ENCODE data around the gene TLCD2. TPM values are rescaled to one million over a fixed set of nuclear protein-coding genes. Genes with fewer than 3 reads are reported as not detected.

TLCD2 gene
- total RNA-seq, 1 experiment from 2014 or later = 2.1 TPM

DNA sequence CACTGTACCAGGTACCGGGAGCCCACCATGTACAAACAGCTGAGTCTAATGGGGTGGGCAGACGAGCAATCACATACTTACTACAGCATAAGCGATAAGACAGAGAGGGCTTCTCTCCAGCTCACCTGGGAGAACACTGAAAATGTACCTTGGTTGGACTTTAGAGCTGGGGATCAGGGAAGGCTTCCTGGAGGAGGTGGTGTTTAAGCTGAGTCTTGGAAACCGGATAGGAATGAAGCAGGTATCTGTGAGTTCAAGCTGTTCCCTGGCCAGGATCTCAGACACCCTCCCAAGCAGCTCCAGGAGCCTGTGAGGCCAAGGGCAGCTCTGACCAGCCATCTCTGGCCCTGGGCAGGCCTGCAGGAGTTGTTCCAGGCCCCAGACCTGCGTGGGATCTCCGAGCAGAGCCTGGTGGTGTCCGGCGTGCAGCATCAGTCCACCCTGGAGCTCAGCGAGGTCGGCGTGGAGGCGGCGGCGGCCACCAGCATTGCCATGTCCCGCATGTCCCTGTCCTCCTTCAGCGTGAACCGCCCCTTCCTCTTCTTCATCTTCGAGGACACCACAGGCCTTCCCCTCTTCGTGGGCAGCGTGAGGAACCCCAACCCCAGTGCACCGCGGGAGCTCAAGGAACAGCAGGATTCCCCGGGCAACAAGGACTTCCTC is 43.7 kb upstream of the TLCD2 start:
- ChIA-PET CTCF (interaction anchor here (0.6 kb wide), 1 partner anchor 27 kb away, joined by 3 read pairs; no protein-coding TSS in a partner anchor), POLR2A (ENCODE audit: low non-redundant PET) (no interaction called here)
- intact Hi-C loops (cut with micrococcal nuclease; ENCODE audit: unreplicated experiment) = no loop called here

DNA sequence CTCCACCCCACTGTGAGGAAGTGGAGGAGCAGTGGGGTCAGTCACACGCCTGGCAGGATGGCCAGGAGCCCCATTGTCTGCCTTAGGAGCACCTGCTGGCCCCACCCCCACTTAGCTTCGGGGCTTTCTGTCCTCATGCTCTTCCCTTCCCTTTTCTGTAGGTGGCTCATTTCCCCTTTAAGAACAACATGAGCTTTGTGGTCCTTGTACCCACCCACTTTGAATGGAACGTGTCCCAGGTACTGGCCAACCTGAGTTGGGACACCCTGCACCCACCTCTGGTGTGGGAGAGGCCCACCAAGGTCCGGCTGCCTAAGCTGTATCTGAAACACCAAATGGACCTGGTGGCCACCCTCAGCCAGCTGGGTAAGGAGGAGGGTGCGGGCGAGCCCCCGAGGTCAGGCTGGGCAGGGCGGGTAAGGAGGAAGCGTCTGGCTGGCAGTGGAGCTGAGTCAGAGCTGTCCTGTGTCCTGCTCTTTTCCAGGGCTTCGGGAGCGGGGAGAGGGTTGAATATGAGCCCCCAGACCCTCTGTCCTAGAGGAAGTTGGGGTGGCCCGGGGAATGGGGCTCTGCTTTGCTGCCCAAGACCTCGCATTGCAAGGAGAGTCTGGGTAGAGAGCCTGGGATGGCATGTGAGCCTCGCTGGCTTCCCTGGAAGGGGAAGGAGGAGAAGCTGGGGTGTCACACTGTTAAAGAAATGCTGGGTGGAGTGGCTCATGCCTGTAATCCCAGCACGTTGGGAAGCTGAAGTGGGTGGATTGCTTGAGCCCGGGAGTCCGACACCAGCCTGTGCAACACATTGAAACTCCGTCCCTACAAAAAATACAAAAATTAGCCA is 42.5 kb upstream of the TLCD2 start:
- BruUV-seq (replicated peaks) = no TSS peak
- Histone ChIP-seq H3K27ac (ENCODE audit: low read depth, low read length, poor library complexity, severe bottlenecking) (no peak overlapping the region), H3K36me3 (ENCODE audit: insufficient read depth, low read length, poor library complexity, severe bottlenecking) (no peaks in the 10 kb centered on the region), H3K4me1 (ENCODE audit: insufficient read depth, low read length, poor library complexity, severe bottlenecking) (no peaks in the 10 kb centered on the region), H3K4me3 (ENCODE audit: low read depth, low read length, poor library complexity, severe bottlenecking) (no peak overlapping the region), H3K27me3 (replicated peaks; ENCODE audit: insufficient read depth, low read depth, low read length, poor library complexity) (no peaks in the 10 kb centered on the region), H3K9me3 (ENCODE audit: low read depth, low read length, poor library complexity, severe bottlenecking) (no peaks in the 10 kb centered on the region)
- ChIA-PET CTCF (no interaction called here), POLR2A (ENCODE audit: low non-redundant PET) (no interaction called here)
- DNase-seq (ENCODE audit: low spot score) = no peak
- TF ChIP-seq EZH2 (IDR thresholded peaks at IDR 0.05; ENCODE audit: borderline replicate concordance, low read depth, low read length, poor library complexity, severe bottlenecking) = no peak
- TF ChIP-seq CTCF (conservative IDR thresholded peaks at IDR 0.05; ENCODE audit: low read depth, low read length) = no peak
- intact Hi-C loops (cut with micrococcal nuclease; ENCODE audit: unreplicated experiment) = no loop called here

More for the DNA sequence above, 43.7 kb upstream of the TLCD2 start:
- Histone ChIP-seq H3K4me1 (ENCODE audit: insufficient read depth, low read length, poor library complexity, severe bottlenecking) (no peaks in the 10 kb centered on the region), H3K9me3 (ENCODE audit: low read depth, low read length, poor library complexity, severe bottlenecking) (no peaks in the 10 kb centered on the region), H3K27me3 (replicated peaks; ENCODE audit: insufficient read depth, low read depth, low read length, poor library complexity) (no peaks in the 10 kb centered on the region), H3K4me3 (ENCODE audit: low read depth, low read length, poor library complexity, severe bottlenecking) (no peak overlapping the region), H3K27ac (ENCODE audit: low read depth, low read length, poor library complexity, severe bottlenecking) (no peak overlapping the region), H3K36me3 (ENCODE audit: insufficient read depth, low read length, poor library complexity, severe bottlenecking) (no peaks in the 10 kb centered on the region)
- BruUV-seq (replicated peaks) = no TSS peak
- DNase-seq (ENCODE audit: low spot score) = no peak
- no peak for TF ChIP-seq CTCF (conservative IDR thresholded peaks at IDR 0.05; ENCODE audit: low read depth, low read length)
- no peak for TF ChIP-seq EZH2 (IDR thresholded peaks at IDR 0.05; ENCODE audit: borderline replicate concordance, low read depth, low read length, poor library complexity, severe bottlenecking)

DNA sequence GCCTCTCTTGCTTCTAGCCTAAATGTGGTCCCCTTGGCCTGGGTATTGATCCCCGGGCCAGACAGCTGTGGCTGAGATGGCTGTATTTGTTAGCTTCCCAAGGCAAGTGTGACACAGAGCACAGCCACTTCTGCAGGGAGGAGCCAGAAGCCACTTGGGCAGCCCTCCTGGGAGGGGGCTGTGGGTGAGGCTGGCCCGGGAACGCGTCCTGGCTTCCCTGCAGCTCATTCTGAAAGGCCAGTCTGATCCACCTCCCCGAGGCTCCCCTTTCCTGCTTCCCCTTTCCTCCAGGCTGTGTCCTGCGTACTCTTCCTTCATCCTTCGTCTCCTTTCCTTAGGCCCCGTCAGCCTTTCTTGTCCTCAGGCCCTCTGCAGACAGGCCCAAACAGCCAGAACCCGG is 40.5 kb upstream of the TLCD2 start:
- intact Hi-C loops (cut with micrococcal nuclease; ENCODE audit: unreplicated experiment) = no loop called here
- BruUV-seq (replicated peaks) = no TSS peak
- TF ChIP-seq CTCF (conservative IDR thresholded peaks at IDR 0.05; ENCODE audit: low read depth, low read length) (no peak), EZH2 (IDR thresholded peaks at IDR 0.05; ENCODE audit: borderline replicate concordance, low read depth, low read length, poor library complexity, severe bottlenecking) (no peak)
- DNase-seq (ENCODE audit: low spot score) = no peak
- no peak overlapping the region for H3K27ac ChIP-seq (ENCODE audit: low read depth, low read length, poor library complexity, severe bottlenecking)
- ChIA-PET CTCF (interaction anchor here (0.5 kb wide), 1 partner anchor 35 kb away, joined by 3 read pairs; no protein-coding TSS in a partner anchor), POLR2A (ENCODE audit: low non-redundant PET) (no interaction called here)
- H3K9me3 ChIP-seq (ENCODE audit: low read depth, low read length, poor library complexity, severe bottlenecking) = no peaks in the 10 kb centered on the region
- no peaks in the 10 kb centered on the region for H3K4me1 ChIP-seq (ENCODE audit: insufficient read depth, low read length, poor library complexity, severe bottlenecking)
- H3K27me3 ChIP-seq (replicated peaks; ENCODE audit: insufficient read depth, low read depth, low read length, poor library complexity) = no peaks in the 10 kb centered on the region
- no peaks in the 10 kb centered on the region for H3K36me3 ChIP-seq (ENCODE audit: insufficient read depth, low read length, poor library complexity, severe bottlenecking)
- no peak overlapping the region for H3K4me3 ChIP-seq (ENCODE audit: low read depth, low read length, poor library complexity, severe bottlenecking)
